IPS-18c (cell line): ENCODE measurements around the gene CMTM8.
"Not testable (repeated sequence)": the region's sequence is repeated elsewhere in the genome, so short reads cannot be mapped to it uniquely, and the experiment has no call there.

Source experiments
- H3K4me3 ChIP-seq: 2 replicates; pipeline ENCODE4 v1.7.0; 2013; ENCODE audit warnings: low read depth, mild to moderate bottlenecking, low read length, moderate library complexity; ENCODE audit not compliant: insufficient read depth
- H3K9me3 ChIP-seq: one replicate; pipeline ENCODE4 v1.6.1; 2013; ENCODE audit warnings: mild to moderate bottlenecking, low read length, moderate library complexity; ENCODE audit not compliant: control insufficient read depth, insufficient read depth

Gene CMTM8

GRCh38 chr3:32373844-32374243 is 135.4 kb downstream of the CMTM8 start:
- H3K9me3 ChIP-seq: no peaks in the 10 kb centered on the region
- no peak overlapping the region for H3K4me3 ChIP-seq

GRCh38 chr3:32374788-32375595 is 136.5 kb downstream of the CMTM8 start:
- no peak overlapping the region for H3K4me3 ChIP-seq

GRCh38 chr3:32375596-32375930 is 137.1 kb downstream of the CMTM8 start:
- Histone ChIP-seq H3K9me3 (no peaks in the 10 kb centered on the region), H3K4me3 (no peak overlapping the region)

More at GRCh38 chr3:32374788-32375595, 136.5 kb downstream of the CMTM8 start:
- H3K9me3 ChIP-seq: no peaks in the 10 kb centered on the region

- no peak overlapping the region for H3K4me3 ChIP-seq
- H3K9me3 ChIP-seq: no peaks in the 10 kb centered on the region
Observed at GRCh38 chr3:32376115-32376514, 137.6 kb downstream of the CMTM8 start.

GRCh38 chr3:32379831-32380500 is 141.5 kb downstream of the CMTM8 start:
- Histone ChIP-seq H3K4me3 (no peak overlapping the region), H3K9me3 (no peaks in the 10 kb centered on the region)

- Histone ChIP-seq H3K9me3 (no peaks in the 10 kb centered on the region), H3K4me3 (no peak overlapping the region)
Observed at GRCh38 chr3:32381922-32382321, 143.4 kb downstream of the CMTM8 start.

- no peak overlapping the region for H3K4me3 ChIP-seq
Observed at GRCh38 chr3:32383136-32383711, 144.7 kb downstream of the CMTM8 start.

GRCh38 chr3:32384938-32385337 is 146.5 kb downstream of the CMTM8 start:
- no peak overlapping the region for H3K4me3 ChIP-seq
- H3K9me3 ChIP-seq: no peaks in the 10 kb centered on the region

More at GRCh38 chr3:32383136-32383711, 144.7 kb downstream of the CMTM8 start:
- H3K9me3 ChIP-seq: no peaks in the 10 kb centered on the region

GRCh38 chr3:32387512-32387911 is 149.0 kb downstream of the CMTM8 start:
- Histone ChIP-seq H3K9me3 (no peaks in the 10 kb centered on the region), H3K4me3 (no peak overlapping the region)

- H3K9me3 ChIP-seq, H3K4me3 ChIP-seq: not testable (repeated sequence)
Observed at GRCh38 chr3:32389577-32389976, 151.1 kb downstream of the CMTM8 start.

GRCh38 chr3:32391643-32392535 is 153.4 kb downstream of the CMTM8 start, which contains the start of gene CMTM7:
Gene CMTM7 (plus strand): TSS chr3:32391853. CDS start chr3:32391907, 54 bp downstream.
- Histone ChIP-seq H3K9me3 (no peaks in the 10 kb centered on the region), H3K4me3 (peak within 1 kb of the TSS; percentile 86)

GRCh38 chr3:32392536-32393302 is 154.2 kb downstream of the CMTM8 start:
- Histone ChIP-seq H3K9me3 (no peaks in the 10 kb centered on the region), H3K4me3 (peak overlapping the region; percentile 86)

GRCh38 chr3:32395496-32395895 is 157.0 kb downstream of the CMTM8 start:
- no peak overlapping the region for H3K4me3 ChIP-seq
- H3K9me3 ChIP-seq: no peaks in the 10 kb centered on the region

- Histone ChIP-seq H3K9me3 (no peaks in the 10 kb centered on the region), H3K4me3 (no peak overlapping the region)
Observed at GRCh38 chr3:32397941-32398340, 159.5 kb downstream of the CMTM8 start.

GRCh38 chr3:32398531-32398930 is 160.1 kb downstream of the CMTM8 start:
- no peak overlapping the region for H3K4me3 ChIP-seq
- H3K9me3 ChIP-seq: no peaks in the 10 kb centered on the region

- no peak overlapping the region for H3K4me3 ChIP-seq
- H3K9me3 ChIP-seq: no peaks in the 10 kb centered on the region
Observed at GRCh38 chr3:32399030-32399620, 160.6 kb downstream of the CMTM8 start.
